ENCODE data around the gene RASGEF1B.

- no peak for TF ChIP-seq POLR2A (IDR thresholded peaks at IDR 0.05; ENCODE audit: low read length)
- TF ChIP-seq GATA1 (IDR thresholded peaks at IDR 0.05; ENCODE audit: low read depth, low read length): no peak
These were observed 79.5 kb downstream of the RASGEF1B start for GRCh38 chr4:81392164-81392563.

All from erythroblast (primary cell).